ENCODE measurements around the gene FAM222A.

The FAM222A gene

GRCh38 chr12:109808876-109809646 is 95.4 kb downstream of the FAM222A start:
- H3K27ac ChIP-seq (ENCODE audit: low read depth, low read length) = no peak overlapping the region
- H3K9ac ChIP-seq (ENCODE audit: low read length) = no peak overlapping the region
- H3K27me3 ChIP-seq (ENCODE audit: low read length) = no peaks in the 10 kb centered on the region
- no peak for TF ChIP-seq EZH2phosphoT487 (conservative IDR thresholded peaks at IDR 0.05; ENCODE audit: low read length)
- TF ChIP-seq CTCF (IDR thresholded peaks at IDR 0.05; ENCODE audit: insufficient read depth, low read length, poor library complexity, severe bottlenecking) = no peak
- H3K4me3 ChIP-seq (ENCODE audit: insufficient read depth, low read length, poor library complexity, severe bottlenecking) = no peak overlapping the region
- no peak overlapping the region for H2AFZ ChIP-seq (ENCODE audit: low read depth, low read length, severe bottlenecking)
- H3K9me2 ChIP-seq (replicated peaks; ENCODE audit: insufficient read depth, low read length) = no peaks in the 10 kb centered on the region
- H3K4me2 ChIP-seq (ENCODE audit: low read depth, low read length, poor library complexity, severe bottlenecking) = no peak overlapping the region
- no peaks in the 10 kb centered on the region for H3F3A ChIP-seq (ENCODE audit: insufficient read depth)
- H3K36me3 ChIP-seq (ENCODE audit: low read length) = no peaks in the 10 kb centered on the region
- no peaks in the 10 kb centered on the region for H3K9me3 ChIP-seq (ENCODE audit: insufficient read depth, low read length)
- no peaks in the 10 kb centered on the region for H4K20me1 ChIP-seq (ENCODE audit: low read depth, low read length)
- no peaks in the 10 kb centered on the region for H3K79me2 ChIP-seq (ENCODE audit: insufficient read depth, low read length)

GRCh38 chr12:109810954-109811623 is 97.5 kb downstream of the FAM222A start:
- Histone ChIP-seq H3K27me3 (ENCODE audit: low read length) (no peaks in the 10 kb centered on the region), H3K4me3 (ENCODE audit: insufficient read depth, low read length, poor library complexity, severe bottlenecking) (no peak overlapping the region), H2AFZ (ENCODE audit: low read depth, low read length, severe bottlenecking) (no peak overlapping the region), H3K27ac (ENCODE audit: low read depth, low read length) (no peak overlapping the region), H3K9ac (ENCODE audit: low read length) (no peak overlapping the region), H3F3A (ENCODE audit: insufficient read depth) (no peaks in the 10 kb centered on the region), H3K4me2 (ENCODE audit: low read depth, low read length, poor library complexity, severe bottlenecking) (no peak overlapping the region), H3K36me3 (ENCODE audit: low read length) (no peaks in the 10 kb centered on the region), H3K9me2 (replicated peaks; ENCODE audit: insufficient read depth, low read length) (no peaks in the 10 kb centered on the region), H3K9me3 (ENCODE audit: insufficient read depth, low read length) (no peaks in the 10 kb centered on the region), H4K20me1 (ENCODE audit: low read depth, low read length) (no peaks in the 10 kb centered on the region), H3K79me2 (ENCODE audit: insufficient read depth, low read length) (no peaks in the 10 kb centered on the region)
- no peak for TF ChIP-seq EZH2phosphoT487 (conservative IDR thresholded peaks at IDR 0.05; ENCODE audit: low read length)
- no peak for TF ChIP-seq CTCF (IDR thresholded peaks at IDR 0.05; ENCODE audit: insufficient read depth, low read length, poor library complexity, severe bottlenecking)

- H3K9me3 ChIP-seq (ENCODE audit: insufficient read depth, low read length) = no peaks in the 10 kb centered on the region
- no peak overlapping the region for H2AFZ ChIP-seq (ENCODE audit: low read depth, low read length, severe bottlenecking)
- no peaks in the 10 kb centered on the region for H3K9me2 ChIP-seq (replicated peaks; ENCODE audit: insufficient read depth, low read length)
- H3K4me3 ChIP-seq (ENCODE audit: insufficient read depth, low read length, poor library complexity, severe bottlenecking) = no peak overlapping the region
- H3K36me3 ChIP-seq (ENCODE audit: low read length) = no peaks in the 10 kb centered on the region
- H3K27ac ChIP-seq (ENCODE audit: low read depth, low read length) = no peak overlapping the region
- TF ChIP-seq EZH2phosphoT487 (conservative IDR thresholded peaks at IDR 0.05; ENCODE audit: low read length) (no peak), CTCF (IDR thresholded peaks at IDR 0.05; ENCODE audit: insufficient read depth, low read length, poor library complexity, severe bottlenecking) (no peak)
- H4K20me1 ChIP-seq (ENCODE audit: low read depth, low read length) = no peaks in the 10 kb centered on the region
- H3F3A ChIP-seq (ENCODE audit: insufficient read depth) = no peaks in the 10 kb centered on the region
- H3K9ac ChIP-seq (ENCODE audit: low read length) = no peak overlapping the region
- H3K79me2 ChIP-seq (ENCODE audit: insufficient read depth, low read length) = no peaks in the 10 kb centered on the region
- H3K4me2 ChIP-seq (ENCODE audit: low read depth, low read length, poor library complexity, severe bottlenecking) = no peak overlapping the region
- no peaks in the 10 kb centered on the region for H3K27me3 ChIP-seq (ENCODE audit: low read length)
Measured at GRCh38 chr12:109811624-109811995, 98.0 kb downstream of the FAM222A start.

Data from SU-DHL-6 (cell line).